Measurements from ENCODE around the gene FAM76A.

DNA sequence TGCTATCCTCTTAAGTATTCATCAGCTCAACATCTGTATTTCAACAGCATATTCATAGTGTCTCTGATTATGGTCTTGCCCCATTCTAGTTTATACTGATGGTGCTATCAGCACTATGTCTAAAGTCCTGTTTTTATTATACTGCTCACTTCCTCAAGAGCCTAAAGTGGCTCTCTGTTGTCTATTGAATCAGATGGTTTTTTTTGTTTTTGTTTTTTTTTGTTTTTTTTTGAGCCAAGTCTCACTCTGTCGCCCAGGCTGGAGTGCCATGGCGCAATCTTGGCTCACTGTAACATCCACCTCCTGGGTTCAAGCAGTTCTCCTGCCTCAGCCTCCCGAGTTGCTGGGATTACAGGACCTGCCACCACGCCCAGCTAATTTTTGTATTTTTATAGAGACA is 53.4 kb downstream of the FAM76A start:
- TF ChIP-seq, protein P1, sequence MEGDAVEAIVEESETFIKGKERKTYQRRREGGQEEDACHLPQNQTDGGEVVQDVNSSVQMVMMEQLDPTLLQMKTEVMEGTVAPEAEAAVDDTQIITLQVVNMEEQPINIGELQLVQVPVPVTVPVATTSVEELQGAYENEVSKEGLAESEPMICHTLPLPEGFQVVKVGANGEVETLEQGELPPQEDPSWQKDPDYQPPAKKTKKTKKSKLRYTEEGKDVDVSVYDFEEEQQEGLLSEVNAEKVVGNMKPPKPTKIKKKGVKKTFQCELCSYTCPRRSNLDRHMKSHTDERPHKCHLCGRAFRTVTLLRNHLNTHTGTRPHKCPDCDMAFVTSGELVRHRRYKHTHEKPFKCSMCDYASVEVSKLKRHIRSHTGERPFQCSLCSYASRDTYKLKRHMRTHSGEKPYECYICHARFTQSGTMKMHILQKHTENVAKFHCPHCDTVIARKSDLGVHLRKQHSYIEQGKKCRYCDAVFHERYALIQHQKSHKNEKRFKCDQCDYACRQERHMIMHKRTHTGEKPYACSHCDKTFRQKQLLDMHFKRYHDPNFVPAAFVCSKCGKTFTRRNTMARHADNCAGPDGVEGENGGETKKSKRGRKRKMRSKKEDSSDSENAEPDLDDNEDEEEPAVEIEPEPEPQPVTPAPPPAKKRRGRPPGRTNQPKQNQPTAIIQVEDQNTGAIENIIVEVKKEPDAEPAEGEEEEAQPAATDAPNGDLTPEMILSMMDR (IDR thresholded peaks at IDR 0.05; ENCODE audit: insufficient read depth, low read depth, low read length), result no peak
- TF ChIP-seq EZH2 (IDR thresholded peaks at IDR 0.05; ENCODE audit: insufficient read depth, low read length), result no peak
